DND-41 (cell line): ENCODE data around the gene MAP3K15.

Experiments
- EZH2 ChIP-seq: IDR thresholded peaks from 3 replicates; pipeline ENCODE4 v1.6.1; 2012; ENCODE audit warnings: borderline replicate concordance, low read depth, mild to moderate bottlenecking, moderate library complexity, low read length, inconsistent platforms; ENCODE audit not compliant: severe bottlenecking
- TF ChIP-seq, protein P1 (sequence below): IDR thresholded peaks from 2 replicates; pipeline ENCODE4 v1.5.1; 2012; ENCODE audit warnings: borderline replicate concordance, low read length, moderate library complexity, mild to moderate bottlenecking; ENCODE audit not compliant: poor library complexity, severe bottlenecking; ENCODE audit errors: extremely low read depth

DNA sequence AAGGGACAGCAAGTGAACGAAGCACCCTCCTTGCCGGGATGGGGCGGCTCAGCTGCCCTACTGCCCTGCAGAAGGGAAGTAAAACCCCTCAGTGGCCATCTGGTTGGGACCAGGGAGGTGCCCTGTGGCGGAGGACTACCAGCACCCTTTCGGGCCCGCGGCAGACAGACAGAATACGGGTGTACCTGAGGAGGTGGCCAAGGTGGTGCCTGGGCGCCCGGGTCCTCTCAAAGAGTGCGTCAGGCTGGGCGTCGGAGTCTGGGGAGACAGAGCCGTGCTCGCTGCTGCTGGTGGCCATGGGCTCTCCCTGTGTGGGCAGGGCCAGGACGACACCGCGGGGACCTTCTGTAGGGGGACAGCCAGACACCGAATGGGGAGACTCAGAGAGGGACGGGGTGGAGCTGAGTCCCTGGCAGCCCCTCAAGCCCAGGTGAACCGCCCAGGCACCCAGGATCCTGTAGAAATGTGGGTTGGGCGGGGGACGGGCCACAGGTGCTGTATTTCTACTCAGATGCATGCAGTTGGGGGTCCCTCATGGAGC lies 141.9 kb downstream of the MAP3K15 start:
- TF ChIP-seq, protein P1, sequence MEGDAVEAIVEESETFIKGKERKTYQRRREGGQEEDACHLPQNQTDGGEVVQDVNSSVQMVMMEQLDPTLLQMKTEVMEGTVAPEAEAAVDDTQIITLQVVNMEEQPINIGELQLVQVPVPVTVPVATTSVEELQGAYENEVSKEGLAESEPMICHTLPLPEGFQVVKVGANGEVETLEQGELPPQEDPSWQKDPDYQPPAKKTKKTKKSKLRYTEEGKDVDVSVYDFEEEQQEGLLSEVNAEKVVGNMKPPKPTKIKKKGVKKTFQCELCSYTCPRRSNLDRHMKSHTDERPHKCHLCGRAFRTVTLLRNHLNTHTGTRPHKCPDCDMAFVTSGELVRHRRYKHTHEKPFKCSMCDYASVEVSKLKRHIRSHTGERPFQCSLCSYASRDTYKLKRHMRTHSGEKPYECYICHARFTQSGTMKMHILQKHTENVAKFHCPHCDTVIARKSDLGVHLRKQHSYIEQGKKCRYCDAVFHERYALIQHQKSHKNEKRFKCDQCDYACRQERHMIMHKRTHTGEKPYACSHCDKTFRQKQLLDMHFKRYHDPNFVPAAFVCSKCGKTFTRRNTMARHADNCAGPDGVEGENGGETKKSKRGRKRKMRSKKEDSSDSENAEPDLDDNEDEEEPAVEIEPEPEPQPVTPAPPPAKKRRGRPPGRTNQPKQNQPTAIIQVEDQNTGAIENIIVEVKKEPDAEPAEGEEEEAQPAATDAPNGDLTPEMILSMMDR = no peak
- TF ChIP-seq EZH2 = no peak
